Dermis microvascular lymphatic vessel endothelial cell (primary cell): Measurements from ENCODE around the gene CFAP99. TPM values are rescaled to one million over a fixed set of nuclear protein-coding genes. Genes with fewer than 3 reads are reported as not detected.
"Not testable (repeated sequence)": the region's sequence is repeated elsewhere in the genome, so short reads cannot be mapped to it uniquely, and the experiment has no call there.

Experiments
- DNase-seq, 2 donors: peaks; one replicate each; pipeline versions ENCODE4 v3.0.0 to v3.0.0-alpha.2; 2010; ENCODE audit warnings: low read depth in 2 of 2
- total RNA-seq: library from RNA; depleted of rRNA; stranded (reverse); fragments of >200 nt; gene quantifications from 2 replicates; pipeline ENCODE4 v1.2.1, GENCODE V29; 2014

CFAP99 gene
- not detected in 2 replicates for total RNA-seq

DNA sequence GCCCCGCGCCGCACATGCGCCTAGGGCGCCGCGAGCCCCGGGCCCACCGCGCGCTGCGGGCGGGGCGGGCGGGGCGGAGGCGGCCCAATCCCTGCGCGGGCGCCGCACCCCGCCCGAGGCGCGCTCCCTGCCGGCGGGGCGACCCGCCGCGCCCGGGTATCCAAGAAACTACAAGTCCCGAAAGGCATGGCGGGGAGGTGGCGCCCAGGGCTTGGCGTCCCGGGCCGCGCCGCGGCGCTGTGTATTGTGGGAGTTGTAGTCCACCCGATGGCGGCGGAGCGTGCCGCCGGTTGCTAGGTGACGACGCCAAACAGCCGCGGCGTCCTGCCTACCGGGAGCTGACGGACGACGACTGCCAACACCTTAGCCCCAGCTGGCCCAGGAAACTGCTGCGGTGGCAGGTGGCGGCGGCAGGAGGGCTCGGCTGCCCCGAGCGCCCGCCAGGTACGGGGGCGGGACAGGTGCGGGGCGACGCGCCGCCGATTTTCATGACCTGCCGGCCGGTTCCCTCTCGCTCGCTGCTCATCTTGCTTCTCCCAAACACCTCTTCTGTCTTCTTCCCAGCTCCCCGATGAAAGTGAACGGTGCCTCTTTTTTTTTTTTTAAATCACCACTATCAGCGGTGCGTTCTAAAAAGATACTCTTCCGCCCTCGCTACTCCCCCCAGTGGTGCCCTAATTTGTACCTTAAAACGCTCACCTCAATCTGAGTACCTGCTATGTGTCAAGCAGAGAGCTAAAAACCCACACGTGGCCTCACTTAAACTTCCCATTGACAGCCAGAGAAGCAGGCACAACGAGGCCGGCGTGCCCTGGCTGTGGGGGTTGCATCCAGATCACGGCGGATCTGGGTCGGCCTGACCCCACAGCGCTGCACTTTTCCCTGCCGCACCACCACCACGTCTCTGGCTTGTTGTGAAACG is at the start of gene CFAP99:
Gene CFAP99 (plus strand): TSS at position 306 of the 922 bp plus-strand sequence.
- peak; percentile 92 to 96 for DNase-seq

DNA sequence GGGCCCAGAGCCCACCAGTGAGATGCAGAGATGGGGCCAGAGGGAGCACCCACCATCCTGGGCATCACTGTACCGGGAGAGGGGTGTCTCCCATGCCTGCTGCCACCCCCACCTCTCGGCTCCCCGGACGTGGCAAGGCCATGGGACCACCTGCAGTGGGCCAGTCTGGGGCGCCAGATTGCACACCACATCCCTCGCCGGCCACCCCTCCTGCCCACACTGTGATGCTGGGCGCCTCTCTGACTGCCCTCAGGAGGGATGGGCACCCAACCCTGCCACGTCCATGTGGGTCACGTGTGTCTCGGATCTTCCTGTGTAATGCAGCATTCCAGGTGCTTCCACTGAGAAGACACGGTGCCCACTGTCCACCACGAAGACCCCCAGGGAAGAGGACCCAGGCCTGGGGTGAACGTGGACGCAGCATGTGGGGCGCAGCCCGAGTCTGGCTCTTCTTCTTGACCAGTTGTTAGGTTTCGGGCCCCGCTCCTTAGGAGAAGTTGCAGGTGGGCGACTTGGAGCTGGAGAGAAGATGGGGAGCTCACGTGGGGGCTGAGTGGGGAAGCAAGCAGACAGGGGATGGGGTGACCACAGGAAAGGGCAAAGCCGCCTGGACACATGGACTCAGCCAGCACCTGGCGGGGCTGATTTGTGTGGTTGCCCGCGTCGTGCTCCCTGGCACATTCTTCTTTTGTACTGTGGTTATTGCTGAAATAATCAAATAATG is 48.0 kb upstream of the CFAP99 start:
- no peak for DNase-seq

DNA sequence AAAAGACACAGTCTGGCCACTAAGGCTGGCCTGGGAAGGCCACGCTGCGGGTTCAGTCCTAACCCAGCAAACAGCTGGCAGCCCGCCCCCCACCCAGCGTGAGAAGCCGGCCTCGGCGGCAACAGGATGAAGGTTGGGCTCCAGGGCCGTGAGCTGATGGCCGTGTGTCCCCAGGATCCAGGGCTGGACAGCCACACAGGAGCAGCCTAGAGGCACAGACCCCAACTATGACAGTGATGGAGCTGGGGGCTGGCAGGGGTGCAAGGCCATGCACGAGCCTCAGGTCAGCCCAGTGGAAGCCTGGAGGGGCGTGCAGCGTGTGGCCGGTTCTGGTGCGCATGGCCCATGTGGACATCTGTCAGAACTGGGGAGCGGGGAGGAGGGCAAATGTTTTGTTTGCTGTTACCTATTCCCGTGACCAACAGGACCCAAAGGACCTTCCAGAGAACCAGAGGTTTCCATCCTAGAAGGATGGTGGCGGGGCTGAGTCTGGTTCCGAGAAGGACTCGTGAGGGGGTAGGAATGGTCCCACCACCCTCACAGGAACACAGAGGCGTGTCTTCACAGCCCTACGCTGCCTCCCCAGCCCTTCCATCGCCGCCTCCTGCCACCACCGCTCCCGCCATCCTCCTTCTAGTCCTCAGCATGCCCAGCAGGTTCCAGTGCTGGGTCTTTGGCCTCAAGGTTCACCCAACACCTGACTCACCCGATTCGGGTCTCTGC is 46.8 kb upstream of the CFAP99 start:
- no peak for DNase-seq

DNA sequence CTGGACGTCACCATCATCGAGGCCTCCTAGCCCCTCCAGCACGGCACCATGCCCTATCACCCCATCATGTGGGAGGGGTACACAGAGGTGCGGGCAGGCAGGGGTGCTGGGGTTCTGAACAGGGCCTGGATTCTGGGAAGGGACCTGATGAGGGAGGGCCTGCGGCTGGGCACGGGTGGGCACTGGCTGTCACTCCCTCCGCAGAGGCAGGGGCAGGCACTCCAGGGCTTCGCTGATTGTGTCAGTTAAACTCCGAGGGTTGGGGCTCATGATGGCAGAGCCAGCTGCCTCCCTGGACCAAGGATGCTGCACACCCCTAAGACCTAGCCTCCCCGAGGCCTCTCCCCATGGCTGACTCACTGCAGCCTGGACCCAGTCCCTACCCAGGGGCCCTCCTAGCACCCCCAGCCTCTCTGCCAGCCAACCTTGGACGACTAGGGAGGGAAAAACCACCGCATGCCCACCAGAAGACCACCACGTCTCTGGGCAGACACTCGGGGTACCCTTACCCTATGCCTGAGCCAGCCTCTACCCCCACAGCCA is 46.2 kb upstream of the CFAP99 start:
- DNase-seq: no peak

DNA sequence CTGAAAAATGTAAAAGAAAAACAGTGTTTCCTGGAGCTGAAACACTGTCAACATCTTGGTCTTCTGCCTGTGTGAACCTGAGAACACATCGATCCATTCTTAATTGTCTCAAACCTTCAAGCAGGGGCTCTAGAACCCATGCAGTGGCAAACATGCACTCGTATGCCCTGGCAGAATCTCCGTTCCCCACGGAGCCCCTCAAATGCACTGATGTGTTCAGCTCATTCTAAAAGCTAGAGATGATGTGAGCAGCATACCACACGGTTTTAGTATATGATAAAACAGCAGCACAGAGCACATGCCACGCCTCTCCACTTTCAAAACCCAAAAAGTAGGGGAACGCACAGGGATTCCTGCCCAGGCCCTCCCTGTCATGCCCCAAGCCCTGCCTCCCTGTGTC is 45.2 kb upstream of the CFAP99 start:
- DNase-seq: no peak

DNA sequence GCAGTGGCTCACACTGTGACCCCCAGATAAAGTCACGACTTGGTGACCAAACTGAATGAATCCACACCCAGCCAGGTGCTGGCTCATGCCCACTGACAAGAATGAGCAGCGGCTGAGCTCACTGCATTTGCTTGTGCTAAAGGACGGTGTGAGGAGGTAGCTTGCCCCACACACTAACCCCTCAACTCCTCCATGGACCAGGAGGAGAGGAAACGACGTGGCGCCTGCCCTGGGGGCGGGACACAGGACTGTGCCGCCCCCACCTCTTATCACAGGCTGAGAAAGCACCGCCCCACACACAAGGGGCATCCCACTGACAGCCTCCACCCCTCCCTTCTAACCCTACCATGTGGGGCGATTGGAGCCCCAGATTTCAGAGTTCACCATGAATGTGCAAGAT is 43.3 kb upstream of the CFAP99 start:
- no peak for DNase-seq

DNA sequence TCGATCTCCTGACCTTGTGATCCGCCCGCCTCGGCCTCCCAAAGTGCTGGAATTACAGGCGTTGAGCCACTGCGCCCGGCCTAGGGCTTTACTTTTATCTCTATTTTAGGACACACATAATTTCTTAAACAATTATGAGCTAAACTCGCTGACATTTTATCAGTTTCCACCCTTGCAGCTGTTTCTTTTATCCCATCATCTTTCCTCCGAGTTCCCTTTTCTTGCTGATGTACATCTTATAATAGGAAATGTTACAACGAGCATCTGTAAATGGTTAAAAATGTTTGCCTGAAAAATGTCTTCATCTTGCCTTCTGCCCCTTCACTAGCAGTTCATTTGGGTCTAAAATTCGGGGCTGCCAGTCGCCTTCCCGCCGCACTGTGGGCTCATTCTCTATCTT is 41.5 kb upstream of the CFAP99 start:
- DNase-seq: no peak

DNA sequence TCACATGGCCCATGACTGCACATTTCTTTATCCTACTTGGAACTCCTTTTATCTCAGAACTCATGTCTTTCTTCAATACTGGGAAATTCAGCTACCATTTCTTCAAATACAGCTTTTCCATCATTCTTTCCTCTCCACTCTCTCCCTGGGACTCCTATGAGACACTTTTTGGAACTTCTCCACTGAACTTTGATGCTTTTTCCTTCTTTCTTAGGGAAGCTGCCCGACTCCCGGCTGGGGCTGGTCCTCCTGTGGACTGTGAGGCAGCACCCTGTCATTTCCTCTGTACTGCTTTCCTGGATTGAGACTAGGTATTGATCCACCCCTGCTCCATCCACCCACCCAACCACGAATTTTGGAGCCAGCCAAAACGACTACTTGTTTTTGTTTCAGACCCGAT is 40.4 kb upstream of the CFAP99 start:
- no peak for DNase-seq

DNA sequence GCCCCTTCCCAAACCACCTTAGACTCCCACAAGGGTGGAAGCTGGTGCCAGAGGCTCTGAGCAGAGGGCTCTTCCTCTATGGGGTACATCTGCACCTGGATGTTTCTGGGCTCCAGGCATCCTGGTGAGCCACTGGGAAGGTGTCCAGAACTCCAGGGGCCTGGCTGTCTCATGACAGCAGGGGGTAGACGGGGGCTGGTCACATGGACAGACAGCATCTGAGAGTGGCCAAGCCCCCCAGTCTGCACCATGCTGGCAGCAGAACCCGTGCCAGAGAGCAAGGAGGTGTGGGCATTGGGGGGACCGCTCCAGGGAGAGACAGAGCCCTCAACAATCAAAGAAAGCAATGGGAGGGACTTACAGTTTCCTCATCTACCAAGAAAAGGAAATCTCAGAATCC is 39.9 kb upstream of the CFAP99 start:
- no peak for DNase-seq

DNA sequence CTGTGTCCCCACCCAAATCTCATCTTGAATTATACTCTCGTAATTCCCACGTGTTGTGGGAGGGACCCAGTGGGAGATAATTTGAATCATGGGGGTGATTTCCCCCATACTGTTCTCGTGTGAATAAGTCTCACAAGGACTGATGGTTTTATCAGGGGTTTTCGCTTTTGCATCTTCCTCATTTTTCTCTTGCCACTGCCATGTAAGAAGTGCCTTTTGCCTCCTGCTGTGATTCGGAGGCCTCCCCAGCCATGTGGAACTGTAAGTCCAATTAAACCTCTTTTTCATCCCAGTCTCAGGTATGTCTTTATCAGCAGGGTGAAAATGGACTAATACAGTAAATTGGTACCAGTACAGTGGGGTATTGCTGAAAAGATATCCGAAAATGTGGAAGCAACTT is 38.2 kb upstream of the CFAP99 start:
- not testable (repeated sequence) for DNase-seq

DNA sequence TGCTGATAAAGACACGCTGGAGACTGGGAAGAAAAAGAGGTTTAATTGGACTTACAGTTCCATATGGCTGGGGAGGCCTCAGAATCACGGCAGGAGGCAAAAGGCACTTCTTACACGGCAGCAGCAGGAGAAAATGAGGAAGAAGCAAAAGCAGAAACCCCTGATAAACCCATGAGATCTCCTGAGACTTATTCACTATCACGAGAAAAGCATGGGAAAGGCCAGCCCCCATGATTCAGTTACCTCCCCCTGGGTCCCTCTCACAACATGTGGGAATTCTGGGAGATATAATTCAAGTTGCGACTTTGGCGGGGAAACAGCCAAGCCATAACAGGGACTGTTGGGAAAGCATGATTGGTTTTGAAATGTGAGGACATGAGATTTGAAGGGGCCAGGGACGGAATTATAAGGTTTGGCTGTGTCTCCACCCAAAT is 36.0 kb upstream of the CFAP99 start:
- not testable (repeated sequence) for DNase-seq

DNA sequence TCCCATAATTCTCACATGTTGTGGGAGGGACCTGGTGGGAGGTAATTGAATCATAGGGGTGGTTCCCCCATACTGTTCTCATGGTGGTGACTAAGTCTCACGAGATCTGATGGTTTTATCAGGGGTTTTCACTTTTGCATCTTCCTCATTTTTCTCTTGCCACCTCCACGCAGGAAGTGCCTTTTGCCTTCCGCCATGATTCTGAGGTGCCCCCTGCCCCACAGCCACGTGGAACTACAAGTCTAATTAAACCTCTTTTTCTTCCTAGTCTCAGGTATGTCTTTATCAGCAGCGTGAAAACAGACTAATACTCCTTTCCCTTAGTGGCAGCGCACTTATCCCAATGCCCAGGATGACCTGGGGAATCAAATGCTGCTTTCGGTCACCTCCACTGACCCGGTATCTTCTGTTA is 35.5 kb upstream of the CFAP99 start:
- not testable (repeated sequence) for DNase-seq

DNA sequence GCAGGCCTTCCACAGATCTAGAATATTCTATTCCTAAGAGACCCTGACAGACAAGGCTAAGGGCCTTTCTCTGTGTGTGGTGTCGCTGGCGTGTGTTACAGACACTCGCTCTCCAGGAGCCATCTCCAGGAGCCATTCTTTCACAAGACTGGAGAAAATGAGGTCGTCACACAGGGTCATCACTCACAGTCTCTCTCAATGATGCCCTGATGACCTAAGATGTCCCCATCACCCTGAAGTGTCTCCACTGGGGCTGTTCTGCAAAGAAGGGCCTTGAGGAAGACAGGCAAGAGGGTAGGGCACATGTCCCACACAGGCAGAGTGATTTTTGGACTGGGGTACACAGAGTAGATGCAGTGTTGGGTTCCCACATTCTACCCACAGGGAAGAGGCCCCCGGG is 35.0 kb upstream of the CFAP99 start:
- no peak for DNase-seq

DNA sequence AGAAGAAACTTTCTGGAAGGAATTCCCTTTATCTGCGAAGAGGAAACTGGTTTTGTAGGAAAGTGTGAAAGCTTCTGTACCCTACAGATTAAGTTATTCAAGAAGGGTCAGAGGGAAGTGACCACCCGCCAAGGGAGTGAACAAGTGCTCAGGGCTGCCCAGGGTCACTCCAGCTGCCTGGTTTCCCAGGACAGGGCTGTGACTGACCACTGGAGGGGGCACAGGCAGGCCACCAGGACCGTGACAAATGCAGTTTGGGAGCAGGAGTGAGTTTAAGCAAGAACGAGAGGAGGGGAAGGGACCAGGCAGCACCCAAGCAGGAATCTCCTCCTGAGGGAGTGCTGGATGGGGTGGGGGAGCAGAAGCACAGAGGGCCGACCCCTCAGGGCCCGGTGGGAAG is 34.5 kb upstream of the CFAP99 start:
- DNase-seq: no peak

DNA sequence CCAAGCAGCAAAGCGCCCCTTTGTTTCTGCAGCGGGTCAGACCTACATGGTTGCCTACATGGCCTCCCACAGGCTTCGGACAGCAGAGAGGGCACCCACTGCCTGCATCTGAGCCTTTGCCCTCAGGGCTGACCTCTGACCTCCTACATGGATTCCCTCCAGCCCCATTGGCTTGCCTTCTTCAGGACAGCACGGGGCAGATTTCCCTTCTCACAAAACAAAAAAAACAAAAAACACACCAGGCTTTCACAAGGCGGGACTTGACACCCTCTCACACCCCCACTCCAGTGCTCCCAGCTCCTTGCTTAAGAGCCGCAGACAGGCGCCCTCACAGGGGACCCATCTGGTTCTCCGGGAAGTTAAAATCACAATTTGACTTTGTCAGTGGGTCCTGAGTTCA is 33.2 kb upstream of the CFAP99 start:
- DNase-seq: no peak

DNA sequence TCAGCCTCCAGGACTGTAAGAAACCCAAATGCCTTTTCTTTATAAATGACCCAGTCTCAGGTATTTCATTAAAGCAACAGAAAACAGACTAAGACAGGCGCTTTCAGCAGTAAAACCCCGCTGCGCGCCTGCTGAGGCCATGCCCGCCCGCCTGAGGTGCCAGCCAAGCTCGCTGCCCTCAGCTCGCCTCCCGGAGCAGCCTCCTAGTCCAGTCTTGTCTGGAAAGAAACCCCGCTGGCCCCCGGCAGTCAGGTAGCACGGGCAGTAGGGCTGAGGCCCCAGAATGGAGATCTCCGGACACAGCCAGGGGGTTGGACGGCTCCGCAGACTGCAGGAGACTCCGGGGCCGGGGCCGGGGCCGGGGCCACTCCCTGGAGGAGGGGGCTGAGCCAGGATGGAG is 32.0 kb upstream of the CFAP99 start:
- DNase-seq: no peak

DNA sequence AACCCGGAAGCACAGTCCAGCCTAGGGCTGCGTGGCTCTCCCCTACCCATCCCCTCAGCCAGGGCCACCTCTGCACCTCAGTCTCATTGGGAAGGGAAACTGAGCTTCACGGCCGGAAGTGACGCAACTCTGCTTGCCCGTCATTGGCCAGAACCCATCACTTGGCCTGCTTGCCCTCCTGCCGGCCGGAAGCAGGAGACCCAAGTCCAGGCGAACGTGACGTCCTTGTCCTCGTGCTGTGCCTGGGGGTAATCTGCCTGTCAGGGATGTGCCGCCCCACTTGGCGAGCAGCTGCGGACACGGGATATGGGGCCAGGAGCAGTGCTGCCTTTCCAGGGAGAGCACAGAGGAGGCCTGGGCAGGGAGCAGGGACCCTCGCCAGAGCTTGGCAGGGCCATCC is 31.5 kb upstream of the CFAP99 start:
- no peak for DNase-seq

DNA sequence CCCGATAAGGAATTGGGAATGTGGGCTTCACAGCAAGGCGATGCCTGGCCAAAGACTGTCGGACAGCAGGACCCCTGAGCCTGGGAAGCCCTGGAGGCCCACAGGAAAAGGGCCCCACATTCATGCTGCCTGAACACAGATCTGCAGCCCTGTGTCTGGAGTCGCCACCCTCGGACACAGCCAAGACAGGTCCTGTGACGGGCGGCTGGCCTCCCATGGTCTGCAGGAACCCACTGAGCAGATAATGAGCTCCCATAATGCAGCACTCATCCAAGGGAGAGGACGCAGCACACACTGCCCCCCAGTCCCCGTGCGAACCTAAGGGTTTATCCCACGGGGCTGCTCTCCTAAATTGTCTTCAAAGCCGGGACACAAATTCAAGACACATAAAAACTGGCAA is 30.9 kb upstream of the CFAP99 start:
- no peak for DNase-seq

DNA sequence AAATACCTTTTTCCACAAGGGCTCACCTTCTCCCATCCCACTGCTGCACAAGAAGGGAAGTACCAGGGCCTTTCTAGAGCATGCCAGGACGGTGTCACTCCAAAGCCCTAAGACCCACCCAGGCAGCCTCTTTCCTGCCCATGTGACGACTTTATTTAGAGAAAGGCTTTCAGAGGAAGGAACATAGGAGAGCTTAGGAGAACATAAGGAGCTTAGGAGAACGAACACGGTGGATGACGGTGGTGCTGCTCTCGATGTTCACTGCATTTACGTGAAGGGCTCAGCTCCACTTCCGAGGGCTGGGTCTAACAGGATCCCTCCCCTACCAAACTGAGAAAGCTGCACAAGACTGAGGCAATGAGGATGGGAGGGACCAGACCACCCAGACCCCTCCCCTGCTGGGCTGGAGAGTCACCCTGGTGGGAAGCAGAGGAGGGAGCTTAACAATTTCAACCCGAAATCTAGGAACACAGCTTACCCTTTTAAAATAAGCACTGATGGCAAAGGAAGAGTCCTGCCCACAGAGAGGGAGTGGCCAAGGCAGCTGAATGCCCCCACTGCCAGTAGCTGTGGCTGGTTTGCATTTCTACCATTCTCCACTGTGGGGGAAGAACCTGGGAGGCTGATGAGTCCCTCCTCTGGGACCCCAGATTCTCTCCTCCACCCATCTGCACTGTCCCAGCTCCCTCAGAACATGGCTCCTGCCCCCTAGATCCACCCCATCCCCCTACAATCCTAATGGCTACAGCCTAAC is 30.1 kb upstream of the CFAP99 start:
- no peak for DNase-seq

DNA sequence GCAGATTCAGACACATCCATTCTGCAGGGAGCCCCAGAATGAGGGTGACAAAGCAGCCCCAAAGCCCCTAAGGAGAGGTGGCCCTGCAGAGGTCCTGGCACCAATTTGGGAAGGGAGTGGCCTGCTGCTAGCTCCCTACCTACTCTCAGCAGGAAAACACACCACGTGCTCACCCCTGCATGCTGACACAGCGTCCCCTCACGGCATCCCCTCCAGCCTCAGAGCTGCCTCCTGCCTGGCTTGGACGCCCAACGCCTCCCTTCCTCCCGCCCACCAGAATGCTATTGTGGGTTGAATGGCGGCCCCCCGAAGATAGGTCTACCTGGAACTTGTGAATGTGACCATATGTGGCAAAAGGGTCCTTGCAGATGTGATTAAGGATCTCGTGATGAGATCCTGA is 29.1 kb upstream of the CFAP99 start:
- DNase-seq: no peak

DNA sequence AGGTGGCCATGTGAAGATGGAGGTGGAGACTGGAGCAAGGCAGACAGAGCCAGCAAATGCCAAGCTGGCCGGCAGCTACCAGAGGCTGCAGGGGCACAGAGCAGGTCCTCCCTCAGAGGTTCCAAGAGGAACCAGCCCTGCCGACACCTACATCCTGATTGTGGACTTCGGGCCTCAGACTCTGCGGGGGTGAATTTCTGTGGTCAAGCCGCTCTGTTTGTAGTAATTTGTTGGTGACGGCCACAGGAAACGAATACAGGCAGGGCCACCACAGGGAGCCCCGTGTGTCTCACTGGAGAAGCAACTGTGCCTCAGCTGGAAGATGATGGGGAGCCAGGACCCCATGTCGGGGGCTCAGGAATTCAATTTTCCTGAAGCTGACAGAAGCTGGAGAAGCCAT is 28.6 kb upstream of the CFAP99 start:
- no peak for DNase-seq
